Spinal cord (tissue), 10 donors: ENCODE results near the gene RELT. TPM values are rescaled to one million over a fixed set of nuclear protein-coding genes. Genes with fewer than 3 reads are reported as not detected.

Source experiments
- DNase-seq, 6 donors: peaks; one replicate each; pipeline versions ENCODE4 v3.0.0 to v3.0.0-alpha.2; 2013 to 2015; ENCODE audit warnings: low spot score in 6 of 6, low read depth in 4 of 6
- H3K27ac ChIP-seq: one replicate; pipeline ENCODE4 v1.5.1; 2013; ENCODE audit warnings: low read depth, low read length, control low read depth
- H3K27me3 ChIP-seq: one replicate; pipeline ENCODE4 v1.6.1; 2013; ENCODE audit warnings: low read length; ENCODE audit not compliant: control insufficient read depth, insufficient read depth
- H3K36me3 ChIP-seq: one replicate; pipeline ENCODE4 v1.6.1; 2013; ENCODE audit warnings: low read length; ENCODE audit not compliant: control insufficient read depth, insufficient read depth
- H3K4me1 ChIP-seq: one replicate; pipeline ENCODE4 v1.6.1; 2013; ENCODE audit warnings: low read length; ENCODE audit not compliant: control insufficient read depth, insufficient read depth
- H3K4me3 ChIP-seq: one replicate; pipeline ENCODE4 v1.5.1; 2013; ENCODE audit warnings: low read depth, low read length, control low read depth
- H3K9me3 ChIP-seq: one replicate; pipeline ENCODE4 v1.6.1; 2013; ENCODE audit warnings: low read length; ENCODE audit not compliant: control insufficient read depth, insufficient read depth
- WGBS: methylation state at CpG from one replicate; pipeline ENCODE4 v1.1.5; 2013; ENCODE audit warnings: missing lambda C conversion rate; ENCODE audit not compliant: insufficient coverage; 5-methylcytosine and 5-hydroxymethylcytosine counted together
- polyA plus RNA-seq, 2 donors: library from polyadenylated mRNA; unstranded; fragments of 120-200 nt; gene quantifications; one replicate each; pipeline ENCODE4 v1.2.1, GENCODE V29; 2013; ENCODE audit not compliant: insufficient read length in 2 of 2
- total RNA-seq, 2 donors: library from RNA; depleted of rRNA in 1 of 2; stranded (reverse); fragments of 120-200 nt in 1 of 2; fragments of >200 nt in 1 of 2; gene quantifications; one replicate each; pipeline versions ENCODE4 v1.2.3 to v1.2.4, GENCODE V29; 2013 to 2014
- donor health status: healthy.

The RELT gene
- total and polyA plus RNA-seq, 4 donors, result 6.1 to 15.2 (median 9.7) TPM

- no peak for DNase-seq
- peaks cover 63% of the 10 kb centered on the region for H3K4me1 ChIP-seq
- no peaks in the 10 kb centered on the region for H3K27me3 ChIP-seq
- no peak overlapping the region for H3K4me3 ChIP-seq
- H3K36me3 ChIP-seq, result peaks cover 54% of the 10 kb centered on the region
- no peak overlapping the region for H3K27ac ChIP-seq
- no peaks in the 10 kb centered on the region for H3K9me3 ChIP-seq
- 71% methylated on average over 6 of the region's 6 CpGs for WGBS
Measured at GRCh38 chr11:73389134-73389525, 12.9 kb downstream of the RELT start.

GRCh38 chr11:73389916-73390315 lies 13.7 kb downstream of the RELT start:
- Histone ChIP-seq H3K27ac (no peak overlapping the region), H3K4me1 (peaks cover 55% of the 10 kb centered on the region), H3K27me3 (no peaks in the 10 kb centered on the region), H3K36me3 (peaks cover 59% of the 10 kb centered on the region), H3K9me3 (no peaks in the 10 kb centered on the region), H3K4me3 (no peak overlapping the region)
- 79% methylated on average over 7 of the region's 7 CpGs for WGBS
- no peak for DNase-seq

- no peak for DNase-seq
- no peaks in the 10 kb centered on the region for H3K27me3 ChIP-seq
- peaks cover 49% of the 10 kb centered on the region for H3K4me1 ChIP-seq
- H3K9me3 ChIP-seq, result no peaks in the 10 kb centered on the region
- WGBS, result 89% methylated on average over 12 of the region's 12 CpGs
- H3K27ac ChIP-seq, result no peak overlapping the region
- peaks cover 69% of the 10 kb centered on the region for H3K36me3 ChIP-seq
- H3K4me3 ChIP-seq, result no peak overlapping the region
Measured at GRCh38 chr11:73390601-73391565, 14.7 kb downstream of the RELT start.

GRCh38 chr11:73391665-73392064 lies 15.5 kb downstream of the RELT start:
- Histone ChIP-seq H3K27ac (no peak overlapping the region), H3K36me3 (peaks cover 76% of the 10 kb centered on the region), H3K4me3 (no peak overlapping the region), H3K9me3 (no peaks in the 10 kb centered on the region), H3K4me1 (peaks cover 48% of the 10 kb centered on the region), H3K27me3 (no peaks in the 10 kb centered on the region)
- 88% methylated on average over 7 of the region's 10 CpGs for WGBS
- DNase-seq, result no peak

- Histone ChIP-seq H3K9me3 (no peaks in the 10 kb centered on the region), H3K4me3 (no peak overlapping the region), H3K27me3 (no peaks in the 10 kb centered on the region), H3K36me3 (peaks cover 76% of the 10 kb centered on the region), H3K4me1 (peaks cover 43% of the 10 kb centered on the region), H3K27ac (no peak overlapping the region)
- no peak for DNase-seq
- 90% methylated on average over 31 of the region's 31 CpGs for WGBS
Measured at GRCh38 chr11:73392108-73393010, 16.2 kb downstream of the RELT start.

GRCh38 chr11:73393011-73393380 lies 16.8 kb downstream of the RELT start:
- no peak for DNase-seq
- H3K27ac ChIP-seq, result no peak overlapping the region
- no peaks in the 10 kb centered on the region for H3K9me3 ChIP-seq
- H3K36me3 ChIP-seq, result peaks cover 77% of the 10 kb centered on the region
- no peaks in the 10 kb centered on the region for H3K27me3 ChIP-seq
- H3K4me1 ChIP-seq, result peaks cover 36% of the 10 kb centered on the region
- no peak overlapping the region for H3K4me3 ChIP-seq
- 88% methylated on average over 7 of the region's 7 CpGs for WGBS

- WGBS, result 78% methylated on average over 13 of the region's 16 CpGs
- Histone ChIP-seq H3K36me3 (peaks cover 76% of the 10 kb centered on the region), H3K27ac (no peak overlapping the region)
Measured at GRCh38 chr11:73393479-73394415, 17.5 kb downstream of the RELT start.

GRCh38 chr11:73394416-73395296 lies 18.5 kb downstream of the RELT start:
- Histone ChIP-seq H3K9me3 (no peaks in the 10 kb centered on the region), H3K27ac (no peak overlapping the region), H3K4me3 (no peak overlapping the region), H3K36me3 (peaks cover 76% of the 10 kb centered on the region), H3K4me1 (peaks cover 25% of the 10 kb centered on the region), H3K27me3 (no peaks in the 10 kb centered on the region)
- 95% methylated on average over 32 of the region's 34 CpGs for WGBS
- no peak for DNase-seq

More at GRCh38 chr11:73393479-73394415, 17.5 kb downstream of the RELT start:
- DNase-seq, result peak in 4 of 6 donors; percentile 55 to 91 (median 74)
- Histone ChIP-seq H3K4me1 (peaks cover 29% of the 10 kb centered on the region), H3K9me3 (no peaks in the 10 kb centered on the region), H3K4me3 (no peak overlapping the region), H3K27me3 (no peaks in the 10 kb centered on the region)
